Measurements from ENCODE around the gene DEDD2.

Gene DEDD2

GRCh38 chr19:42198676-42199439, 18.6 kb downstream of the DEDD2 start:
- no peaks in the 10 kb centered on the region for H3K4me1 Mint-ChIP-seq
- H3K9me3 Mint-ChIP-seq, result peaks cover 3% of the 10 kb centered on the region
- no peak overlapping the region for H3K4me3 Mint-ChIP-seq
- no peak for TF ChIP-seq CTCF (IDR thresholded peaks at IDR 0.05)
- no peak for DNase-seq
- H3K27ac Mint-ChIP-seq, result no peak overlapping the region
- peaks cover 51% of the 10 kb centered on the region for H3K36me3 Mint-ChIP-seq (ENCODE audit: low read depth)
- peaks cover 5% of the 10 kb centered on the region for H3K27me3 Mint-ChIP-seq (ENCODE audit: low read depth, poor library complexity)

GRCh38 chr19:42197375-42197817, 20.1 kb downstream of the DEDD2 start:
- Mint-ChIP-seq H3K4me3 (no peak overlapping the region), H3K4me1 (no peaks in the 10 kb centered on the region), H3K9me3 (peaks cover 16% of the 10 kb centered on the region), H3K27ac (no peak overlapping the region), H3K36me3 (ENCODE audit: low read depth) (peaks cover 42% of the 10 kb centered on the region), H3K27me3 (ENCODE audit: low read depth, poor library complexity) (peaks cover 19% of the 10 kb centered on the region)
- TF ChIP-seq CTCF (IDR thresholded peaks at IDR 0.05), result no peak
- no peak for DNase-seq

- no peak for TF ChIP-seq CTCF (IDR thresholded peaks at IDR 0.05)
- DNase-seq, result no peak
- peaks cover 30% of the 10 kb centered on the region for H3K27me3 Mint-ChIP-seq (ENCODE audit: low read depth, poor library complexity)
- H3K36me3 Mint-ChIP-seq (ENCODE audit: low read depth), result peaks cover 38% of the 10 kb centered on the region
- no peak overlapping the region for H3K27ac Mint-ChIP-seq
- H3K9me3 Mint-ChIP-seq, result peaks cover 16% of the 10 kb centered on the region
- H3K4me1 Mint-ChIP-seq, result no peaks in the 10 kb centered on the region
- no peak overlapping the region for H3K4me3 Mint-ChIP-seq
Measured at GRCh38 chr19:42196011-42197001, 21.2 kb downstream of the DEDD2 start.

- H3K4me3 Mint-ChIP-seq, result no peak overlapping the region
- DNase-seq, result no peak
- no peak overlapping the region for H3K27ac Mint-ChIP-seq
- peaks cover 53% of the 10 kb centered on the region for H3K27me3 Mint-ChIP-seq (ENCODE audit: low read depth, poor library complexity)
- TF ChIP-seq CTCF (IDR thresholded peaks at IDR 0.05), result no peak
- H3K4me1 Mint-ChIP-seq, result no peaks in the 10 kb centered on the region
- H3K36me3 Mint-ChIP-seq (ENCODE audit: low read depth), result peaks cover 28% of the 10 kb centered on the region
- H3K9me3 Mint-ChIP-seq, result peaks cover 16% of the 10 kb centered on the region
Measured at GRCh38 chr19:42193706-42194105, 23.8 kb downstream of the DEDD2 start.

- no peak overlapping the region for H3K4me3 Mint-ChIP-seq
- H3K36me3 Mint-ChIP-seq (ENCODE audit: low read depth), result peaks cover 24% of the 10 kb centered on the region
- no peak for TF ChIP-seq CTCF (IDR thresholded peaks at IDR 0.05)
- H3K9me3 Mint-ChIP-seq, result peaks cover 16% of the 10 kb centered on the region
- H3K27me3 Mint-ChIP-seq (ENCODE audit: low read depth, poor library complexity), result peaks cover 53% of the 10 kb centered on the region
- no peak overlapping the region for H3K27ac Mint-ChIP-seq
- DNase-seq, result no peak
- H3K4me1 Mint-ChIP-seq, result no peaks in the 10 kb centered on the region
Measured at GRCh38 chr19:42193294-42193693, 24.2 kb downstream of the DEDD2 start.

All from nephron progenitor cell (in vitro differentiated cells).